Measurements from ENCODE around the gene MSI2.

DNA sequence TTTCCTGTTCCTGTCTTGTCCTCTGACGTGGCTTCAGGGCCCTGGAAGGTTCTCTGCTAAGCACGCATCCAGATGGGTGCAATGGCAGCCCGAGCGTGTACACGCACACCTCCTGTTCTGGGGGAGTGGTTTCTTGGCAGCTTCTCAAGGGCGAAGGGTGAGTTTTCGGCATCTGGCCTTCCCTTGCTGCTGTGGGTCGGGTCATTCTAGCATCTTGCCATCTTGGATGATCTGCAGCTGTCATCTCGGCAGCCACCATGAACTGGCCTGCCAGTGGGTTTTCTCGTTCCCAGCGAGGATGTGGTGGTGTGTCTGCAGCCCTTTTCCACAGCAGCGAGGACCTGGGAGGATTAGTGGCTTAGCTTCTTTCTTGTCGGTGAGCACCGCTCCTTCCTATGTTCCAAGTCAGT lies 10.6 kb downstream of the MSI2 start:
- TF ChIP-seq CTCF (conservative IDR thresholded peaks at IDR 0.05; ENCODE audit: low read length), result no peak
- TF ChIP-seq EZH2phosphoT487 (IDR thresholded peaks at IDR 0.05; ENCODE audit: borderline replicate concordance), result no peak
